SU-DHL-6 (cell line): ENCODE results near the gene CYP19A1.

Experiments used
- H2AFZ ChIP-seq: fragments of 200-600 bp; sonication (generic); 2 replicates; pipeline ENCODE4 v1.6.1; 2014; ENCODE audit warnings: low read depth, mild to moderate bottlenecking, moderate library complexity, mixed read lengths, antibody characterized with exemption, low read length; ENCODE audit not compliant: severe bottlenecking
- H3F3A ChIP-seq: fragments of 200-600 bp; shearing (Covaris generic); 2 replicates; pipeline ENCODE4 v1.6.0; 2016; ENCODE audit warnings: antibody characterized with exemption, mild to moderate bottlenecking; ENCODE audit not compliant: insufficient read depth
- H3K27ac ChIP-seq: fragments of 200-600 bp; sonication (generic); 2 replicates; pipeline ENCODE4 v1.5.1; 2016; ENCODE audit warnings: low read depth, mild to moderate bottlenecking, low read length, moderate library complexity, mixed read lengths
- H3K27me3 ChIP-seq: fragments of 200-600 bp; sonication (generic), shearing (Covaris generic); 2 replicates; pipeline ENCODE4 v1.6.0; 2014; ENCODE audit warnings: mild to moderate bottlenecking, low read length
- H3K36me3 ChIP-seq: fragments of 200-600 bp; sonication (generic); 2 replicates; pipeline ENCODE4 v1.6.1; 2014; ENCODE audit warnings: mild to moderate bottlenecking, low read length, mixed read lengths
- H3K4me2 ChIP-seq: fragments of 300-600, 200-600 bp; shearing (Covaris generic), sonication (generic); 2 replicates; pipeline ENCODE4 v1.6.0; 2014; ENCODE audit warnings: low read length, low read depth, mild to moderate bottlenecking; ENCODE audit not compliant: poor library complexity, severe bottlenecking
- H3K4me3 ChIP-seq: fragments of 200-600 bp; sonication (generic); 2 replicates; pipeline ENCODE4 v1.5.1; 2014; ENCODE audit warnings: antibody characterized with exemption, low read length, mild to moderate bottlenecking, mixed read lengths; ENCODE audit not compliant: insufficient read depth, poor library complexity, severe bottlenecking
- H3K79me2 ChIP-seq: fragments of 200-600 bp; sonication (generic); 2 replicates; pipeline ENCODE4 v1.6.1; 2014; ENCODE audit warnings: mild to moderate bottlenecking, low read length, moderate library complexity; ENCODE audit not compliant: insufficient read depth
- H3K9ac ChIP-seq: fragments of 200-600 bp; sonication (generic); 2 replicates; pipeline ENCODE4 v1.7.0; 2014; ENCODE audit warnings: mild to moderate bottlenecking, low read length
- H3K9me2 ChIP-seq: fragments of 200-600 bp; sonication (generic); replicated peaks from 2 replicates; pipeline ENCODE4 v1.6.1; 2014; ENCODE audit warnings: low read length; ENCODE audit not compliant: insufficient read depth
- H3K9me3 ChIP-seq: fragments of 200-600 bp; sonication (generic); 2 replicates; pipeline ENCODE4 v1.6.1; 2014; ENCODE audit warnings: low read length, mixed read lengths; ENCODE audit not compliant: insufficient read depth
- H4K20me1 ChIP-seq: fragments of 200-600 bp; sonication (generic); 2 replicates; pipeline ENCODE4 v1.6.1; 2014; ENCODE audit warnings: low read depth, mild to moderate bottlenecking, antibody characterized with exemption, low read length, moderate library complexity, mixed read lengths
- CTCF ChIP-seq: fragments of 200-600 bp; sonication (generic); IDR thresholded peaks from one replicate; pipeline ENCODE4 v1.5.1; 2017; ENCODE audit warnings: antibody characterized with exemption, mild to moderate bottlenecking, low read length, moderate library complexity; ENCODE audit not compliant: insufficient read depth, poor library complexity, severe bottlenecking
- EZH2phosphoT487 ChIP-seq: fragments of 200-600 bp; sonication (generic), shearing (Covaris generic); conservative IDR thresholded peaks from 2 replicates; pipeline ENCODE4 v1.6.1; 2018; ENCODE audit warnings: mild to moderate bottlenecking, antibody characterized with exemption, low read length, moderate library complexity, mixed read lengths

CYP19A1 gene

GRCh38 chr15:51260202-51260601 is 78.2 kb downstream of the CYP19A1 start:
- H3K79me2 ChIP-seq = no peaks in the 10 kb centered on the region
- H3K4me2 ChIP-seq = no peak overlapping the region
- H3K9me2 ChIP-seq = no peaks in the 10 kb centered on the region
- no peak overlapping the region for H2AFZ ChIP-seq
- no peaks in the 10 kb centered on the region; the same call in 1 of the 2 replicates for H3K9me3 ChIP-seq
- no peaks in the 10 kb centered on the region for H4K20me1 ChIP-seq
- H3K27ac ChIP-seq = no peak overlapping the region
- TF ChIP-seq CTCF = no peak
- no peak for TF ChIP-seq EZH2phosphoT487
- no peak overlapping the region for H3K4me3 ChIP-seq
- H3F3A ChIP-seq = no peaks in the 10 kb centered on the region
- H3K9ac ChIP-seq = no peak overlapping the region
- H3K36me3 ChIP-seq = no peaks in the 10 kb centered on the region
- no peaks in the 10 kb centered on the region for H3K27me3 ChIP-seq

- Histone ChIP-seq H3K9me2 (no peaks in the 10 kb centered on the region), H3K79me2 (no peaks in the 10 kb centered on the region), H3K36me3 (no peaks in the 10 kb centered on the region), H3K27me3 (no peaks in the 10 kb centered on the region), H3K4me2 (no peak overlapping the region), H3F3A (no peaks in the 10 kb centered on the region), H3K9ac (no peak overlapping the region), H3K9me3 (no peaks in the 10 kb centered on the region), H3K4me3 (no peak overlapping the region), H2AFZ (no peak overlapping the region), H3K27ac (no peak overlapping the region), H4K20me1 (no peaks in the 10 kb centered on the region)
- TF ChIP-seq CTCF = no peak
- TF ChIP-seq EZH2phosphoT487 = no peak
Measured at GRCh38 chr15:51255533-51255932, 82.9 kb downstream of the CYP19A1 start.

- no peaks in the 10 kb centered on the region for H3K9me3 ChIP-seq
- no peak overlapping the region for H3K27ac ChIP-seq
- no peaks in the 10 kb centered on the region for H3K79me2 ChIP-seq
- TF ChIP-seq EZH2phosphoT487 = no peak
- no peaks in the 10 kb centered on the region for H3K9me2 ChIP-seq
- no peaks in the 10 kb centered on the region for H3K36me3 ChIP-seq
- H3K4me3 ChIP-seq = no peak overlapping the region
- no peak overlapping the region for H2AFZ ChIP-seq
- no peaks in the 10 kb centered on the region for H3K27me3 ChIP-seq
- H3F3A ChIP-seq = no peaks in the 10 kb centered on the region
- no peaks in the 10 kb centered on the region for H4K20me1 ChIP-seq
- no peak overlapping the region for H3K4me2 ChIP-seq
- H3K9ac ChIP-seq = no peak overlapping the region
Measured at GRCh38 chr15:51253366-51253765, 85.0 kb downstream of the CYP19A1 start.

GRCh38 chr15:51252671-51253070 is 85.7 kb downstream of the CYP19A1 start:
- Histone ChIP-seq H3K79me2 (no peaks in the 10 kb centered on the region), H3K36me3 (no peaks in the 10 kb centered on the region), H3K27me3 (no peaks in the 10 kb centered on the region), H3F3A (no peaks in the 10 kb centered on the region), H3K27ac (no peak overlapping the region), H2AFZ (no peak overlapping the region), H3K9ac (no peak overlapping the region), H3K4me3 (no peak overlapping the region), H3K9me3 (no peaks in the 10 kb centered on the region), H3K4me2 (no peak overlapping the region), H3K9me2 (no peaks in the 10 kb centered on the region), H4K20me1 (no peaks in the 10 kb centered on the region)
- no peak for TF ChIP-seq EZH2phosphoT487
- no peak for TF ChIP-seq CTCF
